ENCODE measurements around the gene KLF6.

DNA sequence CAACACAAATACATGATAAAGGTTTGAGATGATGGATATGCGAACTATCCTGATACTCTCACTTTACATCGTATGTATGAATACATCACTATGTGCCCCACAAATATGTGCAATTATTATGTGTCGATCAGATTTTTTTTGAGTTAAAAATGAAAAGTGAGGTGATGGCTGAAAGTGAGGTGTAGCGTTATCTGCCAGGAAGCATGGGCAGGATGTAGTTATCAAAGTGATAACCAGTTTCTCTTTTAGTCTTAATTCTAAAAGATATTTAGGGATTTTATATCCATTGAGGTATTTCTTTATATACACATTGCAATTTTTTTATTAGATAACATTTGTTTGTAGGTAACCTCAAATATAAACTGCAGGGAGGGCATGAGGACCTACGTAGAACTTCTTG is 15.6 kb upstream of the KLF6 start:
- TF ChIP-seq CTCF (IDR thresholded peaks at IDR 0.05) (no peak), EZH2 (IDR thresholded peaks at IDR 0.05; ENCODE audit: borderline replicate concordance, insufficient read depth, low read depth, low read length, poor library complexity, severe bottlenecking) (no peak)
